NT2/D1 (cell line): Measurements from ENCODE around the gene FAH.

ENCODE experiments used
- YY1 ChIP-seq: IDR thresholded peaks from 2 replicates; pipeline ENCODE4 v1.6.1; 2011; ENCODE audit not compliant: insufficient read length, insufficient read depth
- ZNF274 ChIP-seq: IDR thresholded peaks from 2 replicates; pipeline ENCODE4 v1.6.1; 2011; ENCODE audit warnings: mild to moderate bottlenecking, low read depth, low read length

GRCh38 chr15:80121546-80121945 is 31.3 kb upstream of the FAH start:
- TF ChIP-seq YY1 (no peak), ZNF274 (no peak)
